CD4-positive, alpha-beta T cell treated with Interleukin-21 for 1 hour (primary cell): Measurements from ENCODE around the gene TNK1.
A peak's percentile ranks its signal among the peaks of the same experiment; 100 is the strongest.
"Not testable (repeated sequence)": the region's sequence is repeated elsewhere in the genome, so short reads cannot be mapped to it uniquely, and the experiment has no call there.

Source experiments
- DNase-seq: peaks from one replicate; pipeline ENCODE4 v3.0.0-alpha.2; 2020

Gene TNK1

DNA sequence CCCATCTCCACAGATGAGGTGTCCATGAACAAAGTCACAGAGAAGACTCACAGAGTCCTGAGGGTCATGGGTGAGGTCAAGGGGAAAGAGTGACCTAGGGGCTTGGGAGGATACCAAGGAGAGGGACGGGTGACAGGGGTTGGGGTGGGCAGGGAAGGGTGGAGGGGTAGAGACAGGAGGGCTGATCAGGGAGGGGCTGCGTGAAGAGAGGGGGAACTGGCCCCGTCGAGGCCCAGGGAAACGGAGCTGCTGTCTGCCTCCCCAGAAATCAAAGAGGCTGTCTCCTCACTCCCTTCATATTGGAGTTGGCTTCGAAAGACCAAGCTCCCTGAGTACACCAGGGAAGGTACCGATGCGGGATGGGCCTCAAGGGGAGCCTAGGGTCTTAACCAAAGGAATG lies 25.3 kb upstream of the TNK1 start:
- no peak for DNase-seq

DNA sequence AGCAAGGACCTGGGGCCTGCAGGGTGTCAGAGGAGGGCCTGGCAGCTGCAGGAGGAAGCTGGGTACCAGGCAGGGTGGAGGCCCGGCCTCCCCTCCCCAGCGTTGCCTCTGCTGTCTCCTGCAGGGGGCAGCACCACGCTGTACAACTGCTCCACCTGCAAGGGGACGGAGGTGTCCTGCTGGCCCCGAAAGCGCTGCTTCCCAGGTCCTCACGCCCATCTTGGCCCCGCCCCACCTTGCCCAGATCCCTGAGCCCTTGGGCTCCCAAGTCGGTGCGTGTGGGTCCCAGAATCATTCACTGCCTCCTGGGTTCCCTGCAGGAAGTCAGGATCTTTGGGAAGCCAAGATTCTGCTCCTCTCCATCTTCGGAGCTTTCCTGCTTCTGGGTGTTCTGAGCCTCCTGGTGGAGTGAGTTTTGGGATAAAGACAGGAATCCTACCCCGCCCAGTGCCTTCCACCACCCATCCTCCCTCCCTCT lies 24.8 kb upstream of the TNK1 start:
- peak; percentile 88 for DNase-seq

DNA sequence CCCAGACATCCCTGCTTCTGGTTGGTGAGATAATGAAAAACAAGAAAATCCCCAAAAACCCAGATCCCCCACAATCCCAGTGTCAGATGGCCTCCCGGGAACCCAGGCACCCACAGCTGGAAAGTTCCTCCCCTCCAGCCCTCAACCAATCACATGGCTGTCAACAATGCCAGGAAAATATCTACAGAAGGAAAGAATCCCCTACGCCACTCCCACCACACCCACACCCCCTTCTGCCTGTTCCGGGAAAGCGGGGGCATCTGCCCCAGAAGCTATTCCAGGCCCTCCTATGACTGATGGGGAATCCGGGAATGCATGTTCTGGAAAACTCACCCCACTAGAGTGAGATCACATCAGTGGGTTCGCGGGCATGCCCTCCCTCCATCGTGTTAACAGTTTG lies 24.1 kb upstream of the TNK1 start:
- no peak for DNase-seq

DNA sequence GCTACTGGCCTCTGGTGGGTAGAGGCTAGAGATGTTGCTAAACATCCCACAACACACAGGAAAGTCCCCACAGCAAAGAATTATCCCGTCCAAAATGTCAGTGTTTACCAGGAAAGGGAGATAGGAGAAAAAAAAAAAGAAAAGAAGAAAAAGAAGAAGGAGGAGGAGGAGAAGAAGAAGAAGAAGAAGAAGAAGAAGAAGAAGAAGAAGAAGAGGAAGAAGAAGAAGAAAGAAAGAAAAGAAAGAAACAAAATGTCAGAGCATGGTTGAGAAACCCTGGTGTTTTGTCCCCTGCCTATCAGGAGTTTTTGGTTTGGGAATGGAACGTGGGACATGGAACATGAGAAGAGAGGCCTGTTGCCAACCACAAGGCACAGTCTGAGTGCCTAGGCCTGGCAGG lies 23.5 kb upstream of the TNK1 start:
- no peak for DNase-seq

DNA sequence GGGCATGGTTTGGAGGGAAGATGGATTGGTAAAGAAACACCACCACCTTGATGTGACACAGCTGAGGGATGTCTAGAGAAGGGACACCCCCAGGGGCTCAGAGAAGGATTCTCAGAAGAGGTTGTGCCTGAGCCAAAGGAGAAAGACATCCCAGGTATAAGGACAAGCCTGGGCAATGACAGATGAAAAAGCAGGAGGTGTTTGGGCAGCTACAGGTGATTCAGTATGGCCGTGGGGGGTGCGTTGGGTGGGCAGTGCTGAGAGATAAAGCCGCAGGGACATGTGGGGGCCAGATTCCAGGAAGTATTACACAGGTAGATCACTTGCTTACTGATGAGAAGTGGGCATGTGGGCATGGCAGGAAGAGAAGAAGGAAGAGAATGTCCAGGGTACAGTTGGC lies 19.0 kb upstream of the TNK1 start:
- DNase-seq, result no peak

DNA sequence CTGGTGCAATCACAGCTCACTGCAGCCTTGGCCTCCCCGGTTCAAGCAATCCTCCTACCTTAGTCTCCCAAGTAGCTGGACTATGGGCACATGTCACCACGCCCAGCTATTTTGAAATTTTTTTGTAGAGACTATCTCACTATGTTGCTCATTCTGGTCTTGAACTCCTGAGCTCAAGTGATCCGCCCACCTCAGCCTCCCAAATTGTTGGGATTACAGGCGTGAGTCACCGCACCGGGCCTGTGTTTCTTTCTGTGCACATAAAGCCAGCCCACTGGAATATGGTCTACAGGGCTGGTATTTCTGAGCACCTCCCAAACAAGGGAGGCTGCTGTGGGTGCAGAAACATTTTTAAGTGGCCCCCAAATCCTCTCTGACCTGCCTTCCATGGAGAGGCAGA lies 17.6 kb upstream of the TNK1 start:
- no peak for DNase-seq

DNA sequence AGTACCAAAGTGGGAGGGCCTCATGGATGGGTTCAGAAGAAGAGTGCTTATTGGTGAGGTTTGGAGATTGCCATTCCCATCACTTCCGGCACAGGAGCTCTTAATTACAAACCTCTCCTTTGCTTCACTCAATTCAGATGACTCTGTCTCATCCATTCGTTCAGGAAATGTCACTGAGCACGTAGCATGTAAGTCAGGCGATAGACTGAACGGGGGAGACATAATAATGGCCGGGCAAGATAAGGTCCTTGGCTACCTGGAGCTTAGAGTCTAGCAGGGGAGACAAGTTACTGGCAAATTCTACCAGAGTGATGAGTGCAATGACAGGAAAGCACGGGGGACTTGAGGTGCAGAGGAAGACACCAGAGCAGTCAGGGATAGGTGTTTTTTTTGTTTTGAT lies 14.9 kb upstream of the TNK1 start:
- not testable (repeated sequence) for DNase-seq

DNA sequence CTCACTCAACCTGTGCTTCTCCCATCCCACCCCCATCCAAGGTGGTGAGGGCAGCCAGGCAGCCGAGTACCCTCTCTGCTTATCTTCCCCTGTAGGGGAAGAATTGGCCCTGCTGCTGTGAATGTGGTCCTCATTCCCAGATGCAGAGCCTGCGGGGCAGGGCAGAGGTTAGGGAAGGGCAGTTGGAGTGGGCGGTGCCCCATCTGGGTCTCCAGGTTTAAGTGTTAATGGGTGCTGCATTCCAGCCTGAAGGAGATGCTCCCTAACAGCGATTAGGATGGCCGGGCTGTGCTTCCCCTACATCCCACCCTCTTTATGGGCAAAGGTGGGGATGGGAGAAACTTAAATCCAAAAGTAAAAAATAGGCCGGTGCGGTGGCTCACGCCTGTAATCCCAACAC lies 13.8 kb upstream of the TNK1 start:
- no peak for DNase-seq

DNA sequence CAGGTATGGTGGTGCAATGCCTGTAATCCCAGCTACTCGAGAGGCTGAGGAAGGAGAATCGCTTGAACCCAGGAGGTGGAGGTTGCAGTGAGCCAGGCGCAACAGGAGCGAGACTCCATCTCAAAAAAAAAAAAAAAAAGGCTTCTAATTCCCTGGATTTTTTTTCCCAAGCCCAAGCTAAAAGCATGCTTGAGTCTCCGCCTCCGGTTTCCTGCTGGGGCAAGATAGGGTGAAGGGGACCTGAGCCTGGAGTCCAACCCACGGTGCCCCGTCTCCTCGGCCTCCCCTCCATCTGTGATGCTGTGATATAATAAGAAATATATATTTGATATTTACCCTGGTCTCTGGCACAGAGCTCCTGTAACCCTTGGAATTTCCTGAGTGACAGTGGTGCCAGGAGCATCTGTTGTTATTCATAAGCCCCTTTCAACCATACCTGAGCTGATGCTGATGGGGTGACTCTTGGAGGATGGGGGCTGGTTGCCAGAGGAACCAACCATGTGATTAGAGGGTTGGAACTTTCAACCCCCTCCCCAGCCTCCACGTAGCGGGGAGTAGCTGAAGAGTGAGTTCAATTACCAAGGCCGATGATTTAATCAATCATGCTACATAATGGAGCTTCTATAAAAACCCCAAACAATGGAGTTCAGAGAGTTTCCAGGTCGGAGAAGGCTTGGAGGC lies 12.8 kb upstream of the TNK1 start:
- DNase-seq, result no peak

DNA sequence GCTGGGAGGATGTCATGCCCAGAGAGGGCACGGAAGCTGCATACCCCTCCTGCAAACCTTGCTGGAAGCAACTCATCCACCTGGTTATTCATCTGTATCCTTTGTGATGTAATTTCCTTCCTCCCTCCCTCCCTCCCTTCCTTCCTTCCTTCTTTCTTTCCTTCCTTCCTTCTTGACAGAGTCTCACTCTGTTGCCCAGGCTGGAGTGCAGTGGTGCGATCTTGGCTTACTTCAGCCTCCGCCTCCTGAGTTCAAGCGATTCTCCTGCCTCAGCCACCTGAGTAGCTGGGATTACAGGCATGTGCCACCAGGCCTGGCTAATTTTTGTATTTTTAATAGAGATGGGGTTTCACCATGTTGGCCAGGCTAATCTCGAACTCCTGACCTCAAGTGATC lies 12.3 kb upstream of the TNK1 start:
- DNase-seq, result not testable (repeated sequence)

DNA sequence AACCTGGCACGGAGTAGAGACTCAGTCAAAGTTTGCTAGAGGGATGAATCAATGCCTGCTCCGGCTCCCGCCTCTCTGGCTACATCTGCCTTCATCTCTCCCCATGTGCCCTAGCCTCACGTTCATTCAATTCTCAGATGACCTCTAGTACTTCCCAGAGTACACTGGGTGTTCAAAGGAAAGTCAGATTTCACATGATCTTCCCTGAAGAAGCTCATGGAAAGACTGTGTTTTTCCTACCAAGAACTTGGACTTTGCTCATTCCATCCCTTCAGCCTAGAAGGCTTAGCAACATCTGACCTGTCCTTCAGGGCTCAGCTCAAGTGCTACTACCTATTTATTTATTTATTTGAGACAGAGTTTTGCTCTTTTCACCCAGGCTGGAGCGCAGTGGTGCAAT lies 11.1 kb upstream of the TNK1 start:
- DNase-seq, result no peak

DNA sequence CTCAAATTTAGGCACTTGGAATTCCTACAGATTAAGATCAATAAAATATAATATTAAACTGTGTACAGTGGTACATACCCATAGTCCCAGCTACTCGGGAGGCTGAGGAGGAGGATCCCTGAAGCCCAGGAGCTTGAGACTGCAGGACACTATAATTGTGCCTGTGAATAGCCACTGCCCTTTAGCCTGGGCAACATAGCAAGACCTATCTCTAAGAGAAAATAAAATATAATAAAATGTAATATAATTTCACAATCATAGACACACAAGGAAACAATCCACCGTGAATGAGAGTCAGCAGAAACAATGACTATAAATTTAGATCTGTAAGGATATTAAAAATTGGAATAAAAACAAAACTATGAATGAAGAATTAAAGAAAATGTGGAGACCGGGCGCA lies 10.0 kb upstream of the TNK1 start:
- no peak for DNase-seq

DNA sequence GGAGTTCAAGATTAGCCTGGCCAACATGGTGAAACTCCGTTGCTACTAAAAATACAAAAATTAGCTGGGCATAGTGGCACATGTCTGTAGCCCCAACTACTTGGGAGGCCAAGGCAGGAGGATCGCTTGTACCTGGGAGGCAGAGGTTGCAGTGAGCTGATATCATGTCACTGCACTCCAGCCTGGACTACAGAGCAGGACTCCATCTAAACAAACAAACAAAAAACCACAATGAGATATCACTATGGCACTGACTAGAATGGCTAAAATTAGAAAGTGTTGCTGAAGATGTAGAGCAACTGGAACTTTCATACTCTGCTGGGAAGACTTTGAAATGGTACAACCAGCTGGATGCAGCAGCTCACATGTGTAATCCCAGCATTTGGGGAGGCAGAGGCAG lies 6.5 kb upstream of the TNK1 start:
- DNase-seq, result no peak

DNA sequence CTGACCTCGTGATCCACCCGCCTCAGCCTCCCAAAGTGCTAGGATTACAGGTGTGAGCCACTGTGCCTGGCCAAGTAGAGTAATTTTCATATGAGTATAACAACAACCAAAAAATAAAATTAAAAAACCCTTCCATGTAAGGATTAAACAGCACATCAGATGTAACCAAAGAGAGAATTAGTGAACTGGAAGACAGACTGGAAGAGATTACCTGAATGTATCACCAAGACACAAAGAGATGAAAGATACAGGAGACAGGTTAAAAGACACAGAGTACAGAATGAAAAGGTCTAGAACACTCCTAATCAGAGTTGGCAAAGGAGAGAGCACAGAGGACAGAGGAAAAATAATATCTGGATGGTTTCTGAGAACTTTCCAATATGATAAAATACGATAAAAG lies 1.8 kb upstream of the TNK1 start:
- no peak for DNase-seq

DNA sequence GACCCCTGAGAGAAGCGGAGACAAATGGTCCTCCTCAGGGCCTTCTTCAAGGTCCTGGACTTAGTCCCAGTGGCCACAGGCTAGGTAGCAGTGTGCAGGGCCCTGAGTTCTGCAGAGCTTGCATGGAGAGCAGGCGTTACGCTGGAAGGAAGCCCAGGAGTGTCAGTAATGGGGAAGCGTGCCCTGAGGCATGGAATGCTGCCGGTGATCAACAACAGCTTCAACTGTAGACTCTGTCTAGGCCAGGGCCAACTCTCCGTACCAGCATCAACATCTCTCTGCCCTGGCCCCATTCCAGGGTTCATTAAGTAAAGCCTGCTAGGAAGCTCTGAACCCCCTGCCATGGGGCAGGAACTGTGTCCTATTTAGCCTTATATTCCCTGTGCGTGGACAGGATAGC lies 568 bp upstream of the TNK1 start:
- no peak for DNase-seq

DNA sequence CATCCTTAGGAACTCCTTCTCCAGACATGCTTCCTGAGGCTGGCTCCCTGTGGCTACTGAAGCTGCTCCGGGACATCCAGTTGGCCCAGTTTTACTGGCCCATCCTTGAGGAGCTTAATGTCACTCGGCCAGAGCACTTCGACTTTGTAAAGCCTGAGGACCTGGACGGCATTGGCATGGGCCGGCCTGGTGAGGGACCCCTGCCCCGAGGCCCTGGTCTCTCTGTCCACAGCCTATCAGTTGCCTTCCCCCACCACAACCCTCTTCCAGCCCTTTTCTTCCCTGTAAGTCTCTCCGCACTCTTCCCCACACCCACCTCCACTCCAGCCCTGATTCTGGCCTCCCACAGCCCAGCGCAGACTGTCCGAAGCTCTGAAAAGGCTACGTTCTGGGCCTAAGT lies 2.0 kb downstream of the TNK1 start:
- DNase-seq, result no peak

DNA sequence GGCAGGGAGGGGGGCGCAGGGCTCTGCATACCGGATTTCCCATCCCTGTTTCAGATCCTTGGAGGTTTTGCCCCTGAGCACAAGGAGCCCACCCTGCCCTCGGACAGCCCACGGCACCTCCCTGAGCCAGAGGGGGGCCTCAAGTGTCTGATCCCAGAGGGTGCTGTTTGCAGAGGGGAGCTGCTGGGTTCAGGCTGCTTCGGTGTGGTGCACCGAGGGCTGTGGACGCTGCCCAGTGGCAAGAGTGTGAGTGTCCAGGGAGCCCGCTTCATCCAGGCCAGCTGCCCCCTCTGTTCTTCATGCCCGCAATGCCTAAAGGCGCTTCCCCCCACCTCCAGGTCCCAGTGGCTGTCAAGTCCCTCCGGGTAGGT lies 2.5 kb downstream of the TNK1 start:
- DNase-seq, result no peak

DNA sequence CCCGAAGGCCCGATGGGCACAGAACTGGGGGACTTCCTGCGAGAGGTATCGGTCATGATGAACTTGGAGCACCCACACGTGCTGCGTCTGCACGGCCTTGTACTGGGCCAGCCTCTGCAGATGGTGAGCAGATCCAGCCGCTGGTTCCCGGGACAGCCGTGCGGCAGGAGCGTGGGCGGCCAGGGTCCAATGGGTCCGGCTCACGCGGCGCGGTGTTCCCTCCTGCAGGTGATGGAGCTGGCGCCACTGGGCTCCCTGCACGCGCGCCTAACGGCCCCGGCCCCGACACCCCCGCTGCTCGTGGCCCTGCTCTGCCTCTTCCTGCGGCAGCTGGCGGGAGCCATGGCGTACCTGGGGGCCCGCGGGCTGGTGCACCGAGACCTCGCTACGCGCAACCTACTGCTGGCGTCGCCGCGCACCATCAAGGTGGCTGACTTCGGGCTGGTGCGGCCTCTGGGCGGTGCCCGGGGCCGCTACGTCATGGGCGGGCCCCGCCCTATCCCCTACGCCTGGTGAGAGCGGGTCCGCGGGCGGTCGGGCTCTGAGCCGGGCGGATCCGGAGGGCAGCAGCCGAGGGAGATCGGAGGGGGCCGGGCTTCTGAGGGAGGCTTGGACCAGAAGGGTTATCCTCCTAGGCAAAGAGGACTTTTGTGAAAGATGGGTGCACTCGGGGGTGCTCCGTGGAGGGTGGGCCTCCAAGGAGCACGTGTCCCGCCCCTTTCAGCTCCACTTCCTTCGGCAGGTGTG lies 3.0 kb downstream of the TNK1 start:
- DNase-seq, result peak; percentile 85

DNA sequence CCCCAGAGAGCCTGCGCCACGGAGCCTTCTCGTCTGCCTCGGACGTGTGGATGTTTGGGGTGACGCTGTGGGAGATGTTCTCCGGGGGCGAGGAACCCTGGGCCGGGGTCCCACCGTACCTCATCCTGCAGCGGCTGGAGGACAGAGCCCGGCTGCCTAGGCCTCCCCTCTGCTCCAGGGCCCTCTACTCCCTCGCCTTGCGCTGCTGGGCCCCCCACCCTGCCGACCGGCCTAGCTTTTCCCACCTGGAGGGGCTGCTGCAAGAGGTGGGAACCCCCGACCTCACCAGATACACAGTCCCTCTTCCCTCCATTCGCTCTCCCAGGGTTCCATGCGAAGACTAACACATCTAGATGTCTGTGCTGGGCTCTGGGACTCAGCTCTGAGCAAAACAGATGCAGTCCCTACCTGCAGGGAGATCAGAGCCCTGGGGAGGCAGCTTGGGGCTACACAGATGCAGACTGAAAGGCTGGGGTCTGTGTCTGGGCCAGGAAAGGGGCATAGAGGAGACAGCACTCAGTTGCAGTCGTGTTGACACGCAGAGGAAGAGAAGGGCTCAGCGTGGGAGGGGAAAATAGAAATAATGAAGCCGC lies 3.7 kb downstream of the TNK1 start:
- no peak for DNase-seq

DNA sequence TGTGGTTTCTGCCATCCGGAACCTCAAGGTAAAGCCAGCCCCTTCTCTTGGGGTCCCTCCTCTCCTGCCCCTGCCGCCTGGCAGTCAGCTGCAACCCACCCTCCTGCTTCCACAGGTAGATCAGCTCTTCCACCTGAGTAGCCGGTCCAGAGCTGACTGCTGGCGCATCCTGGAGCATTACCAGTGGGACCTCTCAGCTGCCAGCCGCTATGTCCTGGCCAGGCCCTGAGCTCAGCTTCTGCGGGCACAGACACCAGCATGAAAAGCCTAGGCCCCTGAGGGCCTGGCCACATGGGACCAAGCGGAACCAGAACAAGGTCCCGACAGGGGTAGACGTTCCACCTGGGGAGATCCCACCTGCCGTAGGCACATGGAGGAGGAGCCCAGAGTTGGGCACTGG lies 8.0 kb downstream of the TNK1 start:
- DNase-seq, result no peak

DNA sequence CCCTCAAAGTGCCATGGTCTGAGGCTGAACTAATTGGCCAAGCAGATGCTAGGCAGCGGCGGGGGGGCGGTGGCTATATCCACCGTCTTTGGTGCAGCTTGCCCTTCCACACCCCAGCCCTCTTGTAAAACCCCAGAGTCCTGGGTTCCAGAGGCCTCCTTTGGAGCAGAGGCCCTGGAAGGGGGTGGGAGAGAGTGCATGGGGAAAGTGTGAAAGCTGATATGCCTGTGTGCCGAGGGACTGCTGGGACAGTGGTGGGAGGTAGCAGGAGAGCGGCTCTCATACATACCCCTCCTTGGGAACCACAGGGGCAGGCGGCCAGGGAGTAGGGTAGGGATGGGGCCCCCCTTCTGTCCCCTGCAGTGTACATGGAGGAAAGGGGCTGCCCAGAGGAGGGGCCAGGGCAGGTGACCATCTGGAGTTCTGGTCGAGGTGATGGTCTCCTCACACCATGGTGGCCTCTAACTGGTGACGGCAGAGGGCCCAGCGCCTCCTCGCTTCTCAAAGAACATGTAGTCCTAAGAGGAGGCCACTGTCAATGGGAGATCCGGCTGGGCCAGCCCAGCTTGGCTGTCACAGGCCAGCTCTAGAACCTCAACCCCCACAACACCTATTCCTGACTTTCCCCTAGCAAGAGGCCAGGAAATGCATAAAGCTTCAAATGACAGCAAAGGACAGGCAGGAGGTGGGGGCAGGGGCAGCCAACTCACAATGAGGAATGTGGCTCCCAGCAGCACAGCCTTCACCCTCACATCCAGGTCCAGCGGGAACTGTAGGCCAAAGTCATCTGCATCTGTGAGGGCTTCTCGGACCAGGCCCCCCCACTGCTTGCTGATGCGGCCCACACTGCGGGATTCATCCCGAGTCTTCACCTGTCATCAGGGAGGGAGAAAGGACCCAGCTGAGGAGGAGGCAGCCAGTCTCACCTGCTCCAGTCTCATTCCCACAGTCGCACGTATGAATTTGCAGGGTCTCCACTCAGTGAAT lies 9.3 kb downstream of the TNK1 start:
- DNase-seq, result no peak

DNA sequence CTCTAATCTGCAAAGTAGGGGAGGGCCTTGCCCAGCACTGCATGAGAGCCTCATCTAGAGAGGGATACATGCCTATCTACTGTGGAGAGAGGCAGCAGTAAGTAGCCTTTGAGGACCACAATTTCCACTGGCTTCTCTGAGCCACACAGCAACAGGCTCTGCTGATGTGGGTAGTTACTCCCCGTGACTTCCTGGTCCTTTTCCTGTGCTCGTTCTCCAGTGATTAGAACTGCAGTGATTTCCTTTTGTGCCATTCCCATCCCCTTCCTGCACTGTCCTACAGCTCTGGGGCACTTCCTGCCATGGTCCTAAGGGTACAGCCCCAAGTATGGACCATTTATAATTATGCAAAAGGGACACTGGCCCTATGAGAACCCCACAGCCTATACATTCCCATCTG lies 10.4 kb downstream of the TNK1 start:
- no peak for DNase-seq
